HG02981 (cell line): ENCODE results near the gene CDS1.
"Not testable (repeated sequence)": the region's sequence is repeated elsewhere in the genome, so short reads cannot be mapped to it uniquely, and the experiment has no call there.

ENCODE experiments used
- ATAC-seq: cut with Tn5 transposase; IDR thresholded peaks from one replicate; pipeline ENCODE4 v1.9.1; 2021; ENCODE audit warnings: mild to moderate bottlenecking, moderate library complexity; ENCODE audit not compliant: unreplicated experiment

Gene CDS1

GRCh38 chr4:84606645-84607044, 23.7 kb downstream of the CDS1 start:
- no peak for ATAC-seq

GRCh38 chr4:84611531-84611930, 28.6 kb downstream of the CDS1 start:
- no peak for ATAC-seq

- no peak for ATAC-seq
Measured at GRCh38 chr4:84614891-84615290, 32.0 kb downstream of the CDS1 start.

- ATAC-seq = no peak
Measured at GRCh38 chr4:84615355-84615754, 32.4 kb downstream of the CDS1 start.

GRCh38 chr4:84622959-84623358, 40.0 kb downstream of the CDS1 start:
- no peak for ATAC-seq

- ATAC-seq = no peak
Measured at GRCh38 chr4:84623661-84624060, 40.7 kb downstream of the CDS1 start.

- ATAC-seq = no peak
Measured at GRCh38 chr4:84626673-84627072, 43.7 kb downstream of the CDS1 start.

- ATAC-seq = no peak
Measured at GRCh38 chr4:84631573-84631972, 48.6 kb downstream of the CDS1 start.

- no peak for ATAC-seq
Measured at GRCh38 chr4:84632092-84632491, 49.2 kb downstream of the CDS1 start.

- ATAC-seq = no peak
Measured at GRCh38 chr4:84634961-84635360, 52.0 kb downstream of the CDS1 start.

- no peak for ATAC-seq
Measured at GRCh38 chr4:84638092-84638491, 55.2 kb downstream of the CDS1 start.

GRCh38 chr4:84639145-84639544, 56.2 kb downstream of the CDS1 start:
- ATAC-seq = no peak

- ATAC-seq = no peak
Measured at GRCh38 chr4:84644087-84644486, 61.2 kb downstream of the CDS1 start.

- no peak for ATAC-seq
Measured at GRCh38 chr4:84647312-84647884, 64.5 kb downstream of the CDS1 start.

GRCh38 chr4:84648178-84648577, 65.3 kb downstream of the CDS1 start:
- ATAC-seq = no peak

GRCh38 chr4:84648863-84649647, 66.1 kb downstream of the CDS1 start:
- ATAC-seq = no peak

GRCh38 chr4:84651499-84651898, 68.6 kb downstream of the CDS1 start:
- no peak for ATAC-seq

- ATAC-seq = no peak
Measured at GRCh38 chr4:84652478-84652877, 69.6 kb downstream of the CDS1 start.

GRCh38 chr4:84660606-84661005, 77.7 kb downstream of the CDS1 start:
- ATAC-seq = no peak

- ATAC-seq = no peak
Measured at GRCh38 chr4:84661191-84661939, 78.4 kb downstream of the CDS1 start.

GRCh38 chr4:84664767-84665166, 81.8 kb downstream of the CDS1 start:
- ATAC-seq = not testable (repeated sequence)

GRCh38 chr4:84666439-84666838, 83.5 kb downstream of the CDS1 start:
- no peak for ATAC-seq
